K562 (cell line): ENCODE measurements around the gene PRKACB. TPM values are rescaled to one million over a fixed set of nuclear protein-coding genes. Genes with fewer than 3 reads are reported as not detected.

Source experiments
- ATAC-seq: fragments of 200-7000 bp; cut with Tn5 transposase; 3 replicates; pipeline ENCODE4 v1.9.1; 2020; ENCODE audit warnings: moderate library complexity
- BruUV-seq: library from RNA; stranded (reverse); fragments of 400-500 nt; replicated peaks from 2 replicates; lab custom pipeline; 2021; lab: Mats Ljungman, UMichigan
- CTCF ChIA-PET: fragments of 300-600 bp; formaldehyde crosslinking; extraction: SDS; loops from one replicate; lab custom pipeline; 2021; ENCODE audit warnings: low intra/inter-chr PET ratio; lab: Yijun Ruan, JAX
- POLR2A ChIA-PET: fragments of 300-600, 350-650 bp; sonication (Branson Sonifier 250); formaldehyde crosslinking; extraction: SDS; loops from one replicate; lab custom pipeline; 2021; ENCODE audit warnings: antibody characterized with exemption, inconsistent platforms; lab: Yijun Ruan, JAX
- DNase-seq, 4 experiments: peaks; one replicate each; pipeline versions ENCODE4 v3.0.0 to v3.0.0-alpha.2; 2011 to 2018; ENCODE audit warnings: low spot score in 3 of 4, mixed read lengths in 3 of 4; ENCODE audit errors: extremely low read depth in 1 of 4
- FAIRE-seq: peaks from 2 replicates; lab custom pipeline; 2011; peaks lifted over from hg19 to GRCh38; lab: Jason Lieb, UNC
- H2AFZ ChIP-seq: 2 replicates; pipeline ENCODE4 v1.6.0; 2011; ENCODE audit warnings: low read depth, low read length, control low read depth, inconsistent platforms
- H3K27ac ChIP-seq: fragments of 200-600 bp; 3 replicates; pipeline ENCODE4 v1.8.0; 2011; ENCODE audit warnings: low read depth, mild to moderate bottlenecking, control low read depth, inconsistent platforms, low read length, moderate library complexity, mixed read lengths; ENCODE audit errors: extremely low read depth
- H3K27me3 ChIP-seq, 2 experiments: fragments of 300-600 bp in 1 of 2; 2 replicates in 1 of 2; 3 replicates in 1 of 2; pipeline versions ENCODE4 v1.6.0 to v1.8.0; 2011; ENCODE audit warnings: inconsistent platforms in 2 of 2, low read length in 2 of 2, mild to moderate bottlenecking in 1 of 2, mixed read lengths in 1 of 2, moderate library complexity in 1 of 2; ENCODE audit not compliant: control insufficient read depth in 2 of 2, insufficient read depth in 2 of 2
- H3K36me3 ChIP-seq: fragments of 300-600 bp; 3 replicates; pipeline ENCODE4 v1.8.0; 2011; ENCODE audit warnings: mild to moderate bottlenecking, low read length, inconsistent platforms; ENCODE audit not compliant: control insufficient read depth, insufficient read depth
- H3K4me1 ChIP-seq, 2 experiments: fragments of 200-600 bp in 1 of 2; replicated peaks in 1 of 2; 2 replicates in 1 of 2; 3 replicates in 1 of 2; pipeline versions ENCODE4 v1.5.1 to v1.8.0; 2011; ENCODE audit warnings: inconsistent platforms in 2 of 2, low read length in 2 of 2, mild to moderate bottlenecking in 1 of 2, mixed read lengths in 1 of 2, moderate library complexity in 1 of 2; ENCODE audit not compliant: control insufficient read depth in 2 of 2, insufficient read depth in 2 of 2
- H3K4me2 ChIP-seq: 2 replicates; pipeline ENCODE4 v1.6.1; 2011; ENCODE audit warnings: low read length, control low read depth, inconsistent platforms, mixed read lengths; ENCODE audit not compliant: insufficient read depth
- H3K4me3 ChIP-seq: fragments of 200-600 bp; sonication (generic), shearing (Covaris generic); 2 replicates; pipeline ENCODE4 v1.5.1; 2016; ENCODE audit warnings: control low read depth, inconsistent platforms
- H3K79me2 ChIP-seq: fragments of 200-600 bp; 3 replicates; pipeline ENCODE4 v1.8.0; 2011; ENCODE audit warnings: low read length, inconsistent platforms; ENCODE audit not compliant: control insufficient read depth, insufficient read depth
- H3K9ac ChIP-seq, 2 experiments: 2 replicates each; pipeline versions ENCODE4 v1.6.0 to v1.6.1; 2011; ENCODE audit warnings: low read depth in 2 of 2, low read length in 2 of 2, control low read depth in 1 of 2, inconsistent platforms in 1 of 2, mild to moderate bottlenecking in 1 of 2, mixed read lengths in 1 of 2; ENCODE audit not compliant: insufficient read depth in 1 of 2
- H3K9me1 ChIP-seq: one replicate; pipeline ENCODE4 v1.6.0; 2011; ENCODE audit warnings: inconsistent platforms, mild to moderate bottlenecking, low read length, moderate library complexity; ENCODE audit not compliant: control insufficient read depth, insufficient read depth
- H3K9me3 ChIP-seq: replicated peaks from 2 replicates; pipeline ENCODE4 v1.5.1; 2011; ENCODE audit warnings: low read depth, low read length, inconsistent platforms; ENCODE audit not compliant: control insufficient read depth, insufficient read depth
- H4K20me1 ChIP-seq: replicated peaks from 2 replicates; pipeline ENCODE4 v1.6.1; 2011; ENCODE audit warnings: low read length, inconsistent platforms, mixed read lengths; ENCODE audit not compliant: control insufficient read depth, insufficient read depth
- ADNP ChIP-seq: fragments of 200-800 bp; sonication (Bioruptor generic); IDR thresholded peaks from 2 replicates; pipeline ENCODE4 v1.6.1; 2016; ENCODE audit warnings: missing genetic modification characterization, missing compliant biosample characterization
- BCOR ChIP-seq: fragments of 450-650 bp; IDR thresholded peaks from 2 replicates; pipeline ENCODE4 v1.6.1; 2016
- CBX3 ChIP-seq, 2 experiments: IDR thresholded peaks; 1 replicate in 1 of 2; 2 replicates in 1 of 2; pipeline ENCODE4 v1.6.1; 2012; ENCODE audit warnings: inconsistent platforms in 2 of 2, low read length in 2 of 2, borderline replicate concordance in 1 of 2, control low read depth in 1 of 2
- CHAMP1 ChIP-seq: fragments of 450-650 bp; IDR thresholded peaks from 2 replicates; pipeline ENCODE4 v1.6.1; 2016; ENCODE audit warnings: mild to moderate bottlenecking
- FOXO4 ChIP-seq: fragments of 450-650 bp; formaldehyde crosslinking; IDR thresholded peaks from 2 replicates; pipeline ENCODE4 v1.4.0; 2020; ENCODE audit warnings: mild to moderate bottlenecking, moderate library complexity
- KDM1A ChIP-seq, 2 experiments: fragments of 450-650 bp; IDR thresholded peaks; 2 replicates each; pipeline ENCODE4 v1.6.1; 2016; ENCODE audit warnings: mild to moderate bottlenecking in 2 of 2
- PHF21A ChIP-seq: fragments of 450-650 bp; IDR thresholded peaks from 2 replicates; pipeline ENCODE4 v1.6.1; 2017; ENCODE audit warnings: low read depth, borderline replicate concordance
- RBM25 ChIP-seq: fragments of 200-400 bp; formaldehyde crosslinking; IDR thresholded peaks from 2 replicates; pipeline ENCODE4 v1.6.1; 2018; ENCODE audit warnings: low read length, low read depth, moderate library complexity; ENCODE audit not compliant: severe bottlenecking
- RFX1 ChIP-seq: fragments of 450-650 bp; IDR thresholded peaks from 2 replicates; pipeline ENCODE4 v1.6.1; 2016; ENCODE audit warnings: mild to moderate bottlenecking, moderate library complexity
- XRCC3 ChIP-seq: fragments of 450-650 bp; IDR thresholded peaks from 2 replicates; pipeline ENCODE4 v1.6.1; 2017; ENCODE audit warnings: mild to moderate bottlenecking, moderate library complexity
- ZNF146 ChIP-seq: IDR thresholded peaks from one replicate; pipeline ENCODE4 v1.6.1; 2018; ENCODE audit warnings: missing compliant biosample characterization; ENCODE audit not compliant: unreplicated experiment
- WGBS: fragments of 100-300 bp; shearing (Covaris generic); methylation state at CpG from one replicate; pipeline ENCODE4 v1.1.6; 2016; ENCODE audit warnings: low coverage, mixed read lengths; ENCODE audit not compliant: insufficient coverage; ENCODE audit errors: missing lambda C conversion rate; 5-methylcytosine and 5-hydroxymethylcytosine counted together
- in situ Hi-C: fragments of 300-500 bp; cut with MboI; formaldehyde crosslinking; loops from 4 replicates; pipeline ENCODE4 v1.15.0; 2018; ENCODE audit warnings: inconsistent platforms, mixed read lengths
- intact Hi-C: fragments of 100-400 bp; cut with micrococcal nuclease; formaldehyde crosslinking; loops from 2 replicates; pipeline ENCODE4 v1.14.2; 2022
- polyA plus RNA-seq, 8 experiments: library from polyadenylated mRNA; depleted of rRNA in 4 of 8; stranded (reverse) in 5 of 8; unstranded in 3 of 8; fragments of >200 nt; fragmentation: Nextera tagmentation in 2 of 8; fragmentation: Illumina TruSeq in 1 of 8; extraction: Ambion mirVana in 2 of 8; extraction: Trizol in 1 of 8; gene quantifications; 2 replicates each; pipeline versions ENCODE4 v1.2.1 to v1.2.3, GENCODE V29; 2011 to 2014; ENCODE audit warnings: inconsistent platforms in 1 of 8, missing spikeins in 1 of 8
- total RNA-seq, 7 experiments: library from RNA; depleted of rRNA in 6 of 7; stranded (reverse); fragments of >200 nt in 6 of 7; fragmentation: Illumina TruSeq in 2 of 7; extraction: Trizol in 2 of 7; gene quantifications; 2 replicates each; pipeline versions ENCODE4 v1.2.1 to v1.2.3, GENCODE V29; 2011 to 2021; ENCODE audit warnings: low replicate concordance in 1 of 7

Gene PRKACB
- total and polyA plus RNA-seq, 9 of the 15 experiments (the other 6 are each of a cell fraction or from before 2014, with no cell fraction given) = 1.1 to 5.2 (median 2.8) TPM

GRCh38 chr1:84107955-84108354 is 36.1 kb upstream of the PRKACB start:
- no peak overlapping the region for H3K9ac ChIP-seq
- H3K9me3 ChIP-seq = no peaks in the 10 kb centered on the region
- H3K9me1 ChIP-seq = no peaks in the 10 kb centered on the region
- H3K4me3 ChIP-seq = no peak overlapping the region
- intact Hi-C loops (no loop called here), in situ Hi-C loops (no loop called here)
- DNase-seq (no peak), FAIRE-seq (no peak)
- peaks cover 2% of the 10 kb centered on the region; the same call in 1 of the 3 replicates for H3K36me3 ChIP-seq
- no peak overlapping the region for H3K27ac ChIP-seq
- H4K20me1 ChIP-seq = no peaks in the 10 kb centered on the region
- peak; percentile 85 for TF ChIP-seq BCOR
- peak; percentile 98 for TF ChIP-seq ZNF146 (CRISPR knock-in tag)
- no peak for TF ChIP-seq FOXO4
- TF ChIP-seq KDM1A (IDR thresholded peaks at IDR 0.05) = peak; percentile 16 to 73; a peak in 2 of 4 replicates
- TF ChIP-seq CBX3 (IDR thresholded peaks at IDR 0.05; ENCODE audit: borderline replicate concordance in 1 of 2, low read length in 2 of 2) = peak in 1 of 2 experiments; percentile 18; a peak in 1 of 3 replicates
- no peak for TF ChIP-seq RFX1
- no peak for TF ChIP-seq PHF21A
- TF ChIP-seq XRCC3 = no peak
- TF ChIP-seq CHAMP1 = peak; percentile 68
- TF ChIP-seq ADNP (tag) = peak; percentile 46; the same call in 1 of the 2 replicates
- peak; percentile 81 for TF ChIP-seq RBM25
- TF ChIP-seq, all 486 proteins: peak for 7
- ATAC-seq = no peak
- Histone ChIP-seq H3K79me2 (no peaks in the 10 kb centered on the region; the same call in 2 of the 3 replicates), H3K4me2 (no peak overlapping the region), H3K27me3 (no peaks in the 10 kb centered on the region), H3K4me1 (peaks cover 5 to 20% of the 10 kb centered on the region in 2 experiments; a peak in 4 of 5 replicates), H2AFZ (no peak overlapping the region)
- 88% methylated on average over 2 of the region's 2 CpGs for WGBS
- POLR2A ChIA-PET = no interaction called here
- BruUV-seq = no TSS peak
- CTCF ChIA-PET = no interaction called here
